Left ventricle myocardium inferior (tissue), 1 donor: ENCODE data around the gene ARHGAP1. TPM values are rescaled to one million over a fixed set of nuclear protein-coding genes. Genes with fewer than 3 reads are reported as not detected.

ENCODE experiments used
- DNase-seq: peaks from one replicate; pipeline ENCODE4 v3.0.0-alpha.2; 2020
- H3K27ac ChIP-seq: fragments of 200-600 bp; replicated peaks from 2 replicates; pipeline ENCODE4 v1.8.0; 2021
- H3K27me3 ChIP-seq: fragments of 200-600 bp; 2 replicates; pipeline ENCODE4 v1.8.0; 2021; ENCODE audit warnings: low read depth
- H3K36me3 ChIP-seq: fragments of 200-600 bp; 2 replicates; pipeline ENCODE4 v1.8.0; 2021
- H3K4me1 ChIP-seq: fragments of 200-600 bp; 2 replicates; pipeline ENCODE4 v1.8.0; 2021
- H3K4me3 ChIP-seq: fragments of 200-600 bp; 2 replicates; pipeline ENCODE4 v1.8.0; 2021; ENCODE audit warnings: mild to moderate bottlenecking, moderate library complexity
- H3K9me3 ChIP-seq: fragments of 200-600 bp; replicated peaks from 2 replicates; pipeline ENCODE4 v1.8.0; 2021
- intact Hi-C: fragments of 100-400 bp; cut with micrococcal nuclease; formaldehyde crosslinking; loops from one replicate; pipeline ENCODE4 v1.11.0; 2022
- total RNA-seq: library from RNA; stranded (reverse); fragmentation: NEBNext Ultra II Directional; extraction: Animal tissue kit (Norgen Biotek cat#: 25700); gene quantifications from one replicate; pipeline ENCODE4 v1.2.1, GENCODE V29; 2021
- TF ChIP-seq, protein P1 (sequence below): fragments of 200-600 bp; IDR thresholded peaks from 2 replicates; pipeline ENCODE4 v1.8.0; 2021; ENCODE audit warnings: antibody characterized with exemption, mild to moderate bottlenecking, borderline replicate concordance
- donor health status: DM: no; HTN: yes; CAD: no; lungs with severe emphysema.

ARHGAP1 gene
- total RNA-seq, 1 donor from 2014 or later, result 101 TPM

- H3K27me3 ChIP-seq, result no peaks in the 10 kb centered on the region
- H3K9me3 ChIP-seq, result no peaks in the 10 kb centered on the region
- DNase-seq, result no peak
- peaks cover 52% of the 10 kb centered on the region for H3K4me1 ChIP-seq
- no peak overlapping the region for H3K27ac ChIP-seq
- TF ChIP-seq, protein P1, sequence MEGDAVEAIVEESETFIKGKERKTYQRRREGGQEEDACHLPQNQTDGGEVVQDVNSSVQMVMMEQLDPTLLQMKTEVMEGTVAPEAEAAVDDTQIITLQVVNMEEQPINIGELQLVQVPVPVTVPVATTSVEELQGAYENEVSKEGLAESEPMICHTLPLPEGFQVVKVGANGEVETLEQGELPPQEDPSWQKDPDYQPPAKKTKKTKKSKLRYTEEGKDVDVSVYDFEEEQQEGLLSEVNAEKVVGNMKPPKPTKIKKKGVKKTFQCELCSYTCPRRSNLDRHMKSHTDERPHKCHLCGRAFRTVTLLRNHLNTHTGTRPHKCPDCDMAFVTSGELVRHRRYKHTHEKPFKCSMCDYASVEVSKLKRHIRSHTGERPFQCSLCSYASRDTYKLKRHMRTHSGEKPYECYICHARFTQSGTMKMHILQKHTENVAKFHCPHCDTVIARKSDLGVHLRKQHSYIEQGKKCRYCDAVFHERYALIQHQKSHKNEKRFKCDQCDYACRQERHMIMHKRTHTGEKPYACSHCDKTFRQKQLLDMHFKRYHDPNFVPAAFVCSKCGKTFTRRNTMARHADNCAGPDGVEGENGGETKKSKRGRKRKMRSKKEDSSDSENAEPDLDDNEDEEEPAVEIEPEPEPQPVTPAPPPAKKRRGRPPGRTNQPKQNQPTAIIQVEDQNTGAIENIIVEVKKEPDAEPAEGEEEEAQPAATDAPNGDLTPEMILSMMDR, result no peak
- intact Hi-C loops, result no loop called here
- no peak overlapping the region for H3K4me3 ChIP-seq
- H3K36me3 ChIP-seq, result peaks cover 86% of the 10 kb centered on the region
These were observed 9.7 kb downstream of the ARHGAP1 start for GRCh38 chr11:46690702-46691101.

DNA sequence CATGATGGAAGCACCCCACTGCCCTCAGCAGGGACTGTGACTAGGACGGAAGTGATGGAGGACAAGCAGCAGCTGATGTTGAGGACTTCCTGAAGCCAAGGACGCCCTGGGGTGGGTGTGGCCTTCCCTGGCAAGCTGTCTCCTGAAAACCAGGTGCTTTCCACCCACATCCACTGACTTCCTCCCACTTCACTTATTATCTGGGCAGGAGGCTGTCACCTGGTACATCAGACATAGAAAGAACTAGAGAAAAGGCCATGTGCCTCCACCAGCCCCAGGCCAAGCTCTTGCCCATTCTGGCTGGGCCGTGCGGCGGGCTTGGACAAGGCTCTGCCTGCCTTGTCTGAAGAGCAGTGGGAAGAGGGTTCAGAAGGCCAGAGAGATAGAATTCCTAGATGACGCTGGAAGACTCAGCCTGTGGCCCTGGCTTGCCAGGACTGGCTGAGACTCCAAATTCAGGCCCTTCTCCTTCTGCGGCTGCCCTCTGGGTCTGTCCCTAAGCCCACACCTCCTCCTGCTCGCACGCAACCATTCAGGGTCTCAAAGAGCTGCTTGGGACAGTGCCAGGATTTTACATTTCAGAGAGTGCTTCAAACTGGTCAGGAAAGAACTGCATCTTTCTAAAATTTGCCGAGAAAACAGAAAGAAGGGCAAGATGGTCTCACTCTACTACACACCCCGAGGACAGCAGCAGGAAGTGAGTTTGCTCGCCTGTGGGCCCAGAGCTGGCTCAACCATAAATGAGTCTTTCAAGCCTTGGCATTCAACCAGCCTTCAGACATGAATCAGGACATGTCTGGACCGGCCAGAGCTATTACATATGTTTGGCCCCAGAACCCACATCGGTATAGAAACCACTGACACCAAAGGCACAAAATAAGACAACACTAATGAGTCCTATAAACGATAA, 13.3 kb downstream of the ARHGAP1 start:
- peaks cover 53% of the 10 kb centered on the region for H3K4me1 ChIP-seq
- no peaks in the 10 kb centered on the region for H3K9me3 ChIP-seq
- DNase-seq, result no peak
- peaks cover 77% of the 10 kb centered on the region for H3K36me3 ChIP-seq
- TF ChIP-seq, protein P1, result no peak
- H3K27ac ChIP-seq, result peak overlapping the region; percentile 91
- H3K4me3 ChIP-seq, result no peak overlapping the region
- H3K27me3 ChIP-seq, result no peaks in the 10 kb centered on the region
- intact Hi-C loops, result no loop called here

DNA sequence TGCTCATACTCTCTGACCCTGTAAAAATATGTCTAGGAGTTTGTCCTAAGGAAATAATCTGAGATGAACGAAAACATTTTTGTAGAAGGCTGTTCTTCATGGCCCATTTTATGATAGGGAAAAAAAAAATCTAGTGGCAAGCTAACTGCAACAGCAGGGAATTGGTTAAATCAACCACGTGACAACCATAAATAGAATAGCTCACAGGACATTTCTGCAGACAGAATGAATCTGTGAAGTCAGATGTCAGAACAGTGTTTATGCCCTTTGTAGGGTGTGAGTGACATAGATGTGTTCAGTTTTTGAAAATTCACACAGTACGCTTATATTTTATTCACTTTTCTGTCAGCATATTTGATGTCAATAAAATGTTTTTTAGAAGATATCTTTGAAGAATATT, 16.1 kb downstream of the ARHGAP1 start:
- TF ChIP-seq, protein P1, result no peak
- H3K27ac ChIP-seq, result peak overlapping the region; percentile 91
- intact Hi-C loops, result no loop called here
- H3K4me1 ChIP-seq, result peaks cover 53% of the 10 kb centered on the region
- peak overlapping the region; percentile 22 for H3K4me3 ChIP-seq
- no peaks in the 10 kb centered on the region for H3K27me3 ChIP-seq
- no peaks in the 10 kb centered on the region for H3K9me3 ChIP-seq
- no peak for DNase-seq
- peaks cover 77% of the 10 kb centered on the region for H3K36me3 ChIP-seq

- DNase-seq, result no peak
- peaks cover 85% of the 10 kb centered on the region for H3K36me3 ChIP-seq
- intact Hi-C loops, result no loop called here
- TF ChIP-seq, protein P1, result no peak
- H3K27ac ChIP-seq, result peak overlapping the region; percentile 91
- peaks cover 54% of the 10 kb centered on the region for H3K4me1 ChIP-seq
- no peaks in the 10 kb centered on the region for H3K27me3 ChIP-seq
- no peak overlapping the region for H3K4me3 ChIP-seq
- no peaks in the 10 kb centered on the region for H3K9me3 ChIP-seq
These were observed 17.4 kb downstream of the ARHGAP1 start for GRCh38 chr11:46682773-46683752.

- DNase-seq, result no peak
- peaks cover 54% of the 10 kb centered on the region for H3K4me1 ChIP-seq
- no peaks in the 10 kb centered on the region for H3K27me3 ChIP-seq
- no peaks in the 10 kb centered on the region for H3K9me3 ChIP-seq
- intact Hi-C loops, result no loop called here
- H3K4me3 ChIP-seq, result no peak overlapping the region
- peak overlapping the region; percentile 91 for H3K27ac ChIP-seq
- peaks cover 83% of the 10 kb centered on the region for H3K36me3 ChIP-seq
- TF ChIP-seq, protein P1, result no peak
These were observed 18.6 kb downstream of the ARHGAP1 start for GRCh38 chr11:46681814-46682213.
